BLaER1 (cell line): Measurements from ENCODE around the gene MTX3.

Experiments
- H3K27ac ChIP-seq: shearing (Covaris generic); formaldehyde crosslinking; 2 replicates; pipeline ENCODE4 v1.8.1; 2022
- H3K27me3 ChIP-seq: shearing (Covaris generic); formaldehyde crosslinking; 2 replicates; pipeline ENCODE4 v1.8.1; 2022
- H3K36me3 ChIP-seq: shearing (Covaris generic); formaldehyde crosslinking; 2 replicates; pipeline ENCODE4 v1.8.1; 2022
- H3K4me1 ChIP-seq: shearing (Covaris generic); formaldehyde crosslinking; 2 replicates; pipeline ENCODE4 v1.8.1; 2022
- H3K4me2 ChIP-seq: shearing (Covaris generic); formaldehyde crosslinking; 2 replicates; pipeline ENCODE4 v1.8.1; 2022
- H3K4me3 ChIP-seq: shearing (Covaris generic); formaldehyde crosslinking; 2 replicates; pipeline ENCODE4 v1.8.1; 2022
- H3K9ac ChIP-seq: shearing (Covaris generic); formaldehyde crosslinking; 2 replicates; pipeline ENCODE4 v1.8.1; 2022
- H3K9me3 ChIP-seq: shearing (Covaris generic); formaldehyde crosslinking; 2 replicates; pipeline ENCODE4 v1.8.1; 2022
- H4K20me1 ChIP-seq: shearing (Covaris generic); formaldehyde crosslinking; 2 replicates; pipeline ENCODE4 v1.8.1; 2022
- Cebpa-rat ChIP-seq: shearing (Covaris generic); IDR thresholded peaks from 2 replicates; pipeline ENCODE4 v1.8.1; 2022

The MTX3 gene

DNA sequence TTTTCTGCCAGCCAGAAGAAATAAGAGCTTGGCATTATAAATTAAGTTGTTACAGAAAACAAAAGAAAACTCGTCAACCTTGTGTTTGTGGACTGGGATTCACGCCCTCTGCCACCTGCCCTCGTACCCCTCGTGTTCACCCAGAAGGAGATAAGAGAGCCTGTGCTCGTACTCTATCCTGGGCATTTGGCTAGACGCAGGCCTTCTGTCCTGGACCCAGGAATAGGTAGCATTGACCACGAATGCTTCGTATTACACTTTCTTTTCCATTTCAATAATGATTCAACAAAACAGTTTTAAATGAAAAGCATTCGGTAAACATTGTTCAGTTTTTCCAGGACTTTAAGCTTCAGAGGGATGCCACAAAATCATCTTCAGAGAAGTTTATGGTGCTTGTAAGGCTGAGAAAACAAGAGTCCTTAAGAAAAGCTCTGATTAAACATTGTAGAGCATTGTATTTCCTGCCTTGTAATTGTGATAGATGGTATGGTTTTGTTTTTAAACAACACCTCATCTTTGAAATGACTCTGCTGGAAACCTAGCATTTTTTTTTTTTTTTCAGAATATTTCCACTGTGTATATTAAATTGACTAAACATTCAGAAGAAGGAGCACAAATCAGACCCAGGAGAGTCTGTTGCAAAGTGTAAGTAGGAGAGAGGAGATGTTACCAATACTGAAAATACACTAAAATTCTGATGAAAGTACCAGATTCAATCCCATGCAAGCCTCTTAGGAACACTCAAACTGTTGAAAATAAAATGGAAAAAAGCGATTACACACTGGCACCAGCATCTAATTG, 27.6 kb downstream of the MTX3 start:
- Histone ChIP-seq H3K9ac (no peak overlapping the region), H3K9me3 (no peaks in the 10 kb centered on the region), H3K4me3 (no peak overlapping the region), H4K20me1 (no peaks in the 10 kb centered on the region), H3K4me1 (peaks cover 11% of the 10 kb centered on the region), H3K27ac (no peak overlapping the region), H3K27me3 (no peaks in the 10 kb centered on the region), H3K4me2 (no peak overlapping the region), H3K36me3 (no peaks in the 10 kb centered on the region)
- no peak for TF ChIP-seq Cebpa-rat

DNA sequence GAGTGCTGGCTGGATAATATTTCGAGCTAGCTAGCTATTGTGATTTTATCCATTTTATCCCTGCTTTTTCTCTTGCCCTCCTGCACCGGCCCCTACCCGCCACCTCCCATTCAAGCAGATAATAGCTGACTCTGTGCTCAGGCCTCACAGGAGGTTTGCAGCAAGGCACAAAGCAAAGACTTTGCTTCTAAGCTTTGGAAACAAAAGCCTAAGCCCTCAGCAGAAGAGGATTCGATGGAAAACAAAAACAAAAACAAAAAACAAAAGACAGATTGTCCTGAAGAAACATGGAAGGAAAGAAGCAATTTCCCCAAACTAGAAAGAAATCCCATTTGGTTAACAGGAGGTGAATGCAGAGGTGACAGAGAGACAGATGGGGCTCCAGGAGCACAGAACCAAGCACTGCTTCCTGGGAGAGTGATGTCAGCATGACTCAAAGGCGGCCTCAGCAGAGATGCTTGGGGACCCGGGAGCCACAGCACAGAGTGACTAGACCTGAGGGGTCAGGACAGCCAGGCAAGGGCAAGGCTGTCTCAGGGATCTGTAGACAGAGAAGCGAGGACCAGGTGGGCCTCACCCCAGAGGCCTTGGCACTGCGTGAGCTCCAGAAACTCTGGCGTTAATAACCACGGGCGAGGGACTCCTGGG, 28.4 kb downstream of the MTX3 start:
- peaks cover 11% of the 10 kb centered on the region for H3K4me1 ChIP-seq
- H3K9ac ChIP-seq = no peak overlapping the region
- H3K4me3 ChIP-seq = no peak overlapping the region
- 0 out of 2 replicates have a peak overlapping the region, but pooled peaks have one; percentile 2 for H3K4me2 ChIP-seq
- no peaks in the 10 kb centered on the region for H3K9me3 ChIP-seq
- H3K36me3 ChIP-seq = no peaks in the 10 kb centered on the region
- TF ChIP-seq Cebpa-rat = no peak
- no peaks in the 10 kb centered on the region for H4K20me1 ChIP-seq
- no peaks in the 10 kb centered on the region for H3K27me3 ChIP-seq
- no peak overlapping the region for H3K27ac ChIP-seq

DNA sequence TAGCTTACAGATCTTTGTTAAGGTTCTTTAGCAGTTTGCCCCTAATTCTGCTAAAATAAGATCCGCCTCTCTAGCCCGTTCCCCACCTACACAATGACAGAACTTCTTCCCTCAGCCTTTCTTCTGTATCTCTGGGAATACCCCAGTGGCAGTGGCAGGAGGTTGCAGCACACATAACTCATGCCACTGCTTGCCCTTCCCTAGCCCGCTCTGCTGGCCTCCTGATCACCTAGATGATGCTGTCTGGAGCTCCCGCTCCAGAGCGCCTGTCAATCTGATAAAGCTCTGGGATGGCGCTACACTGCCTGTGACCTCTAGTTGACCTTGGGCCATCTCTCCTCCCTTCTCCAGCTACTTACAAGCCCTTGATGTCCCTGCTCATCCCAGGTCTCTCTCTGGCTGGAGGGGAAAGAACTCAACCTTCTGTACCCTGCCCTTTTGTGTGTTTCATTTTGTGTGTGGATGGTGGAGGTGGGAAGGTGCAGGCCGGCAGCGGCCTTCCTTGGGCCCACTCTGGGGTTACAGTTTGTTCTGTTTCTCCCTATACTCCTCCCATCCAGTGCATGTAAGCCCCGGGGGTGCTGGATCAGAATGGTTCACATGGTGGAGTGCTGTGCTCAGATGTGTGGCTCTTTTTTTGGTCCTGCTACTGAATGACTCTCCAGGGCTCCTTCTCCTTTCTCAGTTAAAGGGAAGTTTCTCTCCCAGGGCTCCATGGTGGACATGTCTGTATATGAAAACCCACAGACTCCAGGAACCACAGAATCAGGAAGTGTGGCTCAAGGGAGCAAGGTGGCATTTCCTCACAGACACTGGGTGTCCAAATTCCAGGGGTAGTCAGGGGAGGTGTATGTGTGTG, 29.1 kb downstream of the MTX3 start:
- Histone ChIP-seq H3K4me3 (no peak overlapping the region), H3K9ac (no peak overlapping the region), H3K4me1 (peaks cover 11% of the 10 kb centered on the region), H3K4me2 (0 out of 2 replicates have a peak overlapping the region, but pooled peaks have one; percentile 2), H3K27me3 (no peaks in the 10 kb centered on the region), H4K20me1 (no peaks in the 10 kb centered on the region), H3K27ac (no peak overlapping the region), H3K36me3 (no peaks in the 10 kb centered on the region), H3K9me3 (no peaks in the 10 kb centered on the region)
- no peak for TF ChIP-seq Cebpa-rat

DNA sequence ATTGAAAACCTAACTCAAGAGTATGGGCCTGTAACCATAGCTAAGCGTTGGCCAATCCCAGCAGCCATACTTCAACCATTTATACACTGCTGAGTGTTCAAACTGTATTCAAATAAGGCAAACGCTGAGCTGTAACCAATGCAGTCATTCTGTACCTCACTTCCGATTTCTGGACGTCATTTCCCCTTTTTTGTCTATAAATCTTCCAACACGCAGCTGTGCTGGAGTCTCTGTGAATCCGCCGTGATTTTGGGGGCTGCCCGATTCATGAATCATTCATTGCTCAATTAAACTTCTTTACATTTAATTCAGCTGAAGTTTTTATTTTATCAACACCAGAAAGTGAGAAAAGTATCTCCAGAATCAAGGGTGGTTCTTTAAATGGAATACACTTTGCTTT, 31.7 kb downstream of the MTX3 start:
- H3K9me3 ChIP-seq = no peaks in the 10 kb centered on the region
- no peak overlapping the region for H3K27ac ChIP-seq
- H3K4me3 ChIP-seq = no peak overlapping the region
- H3K4me1 ChIP-seq = peaks cover 18% of the 10 kb centered on the region
- no peaks in the 10 kb centered on the region for H3K36me3 ChIP-seq
- no peak overlapping the region for H3K9ac ChIP-seq
- TF ChIP-seq Cebpa-rat = no peak
- no peaks in the 10 kb centered on the region for H3K27me3 ChIP-seq
- no peak overlapping the region for H3K4me2 ChIP-seq
- H4K20me1 ChIP-seq = no peaks in the 10 kb centered on the region

DNA sequence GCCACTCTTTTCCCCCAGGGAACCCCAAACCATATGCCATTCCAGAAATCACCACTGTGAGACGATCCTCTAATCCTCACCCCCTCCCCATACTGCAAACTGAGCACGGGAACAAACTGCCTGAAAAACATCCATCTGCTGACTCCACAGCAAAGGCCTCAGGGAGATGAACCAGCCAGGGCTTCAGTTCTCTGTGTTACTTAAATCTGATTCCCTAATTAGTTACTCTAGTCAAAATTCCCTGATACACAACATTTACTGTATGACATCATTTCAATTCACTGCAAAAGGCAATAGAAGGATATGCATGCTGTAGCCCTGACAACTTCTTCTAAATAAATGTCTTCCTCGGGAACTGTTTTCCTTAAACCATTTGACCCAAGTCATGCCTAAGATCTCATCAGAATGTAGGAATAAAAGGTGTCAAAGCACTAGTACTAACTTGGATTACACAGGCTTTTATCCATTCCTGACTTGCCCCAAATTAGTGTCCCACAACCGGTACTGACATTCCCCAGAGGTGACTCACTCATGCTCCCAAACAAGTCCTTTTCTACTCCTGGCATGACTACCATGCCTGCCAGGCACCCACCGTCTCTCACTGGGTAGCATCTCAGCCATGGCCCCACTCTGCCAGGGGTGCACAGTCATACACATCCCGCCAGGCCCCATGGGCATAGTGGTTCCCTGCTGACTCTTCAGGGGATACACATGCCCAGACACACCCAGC, 35.0 kb downstream of the MTX3 start:
- no peak overlapping the region for H3K9ac ChIP-seq
- no peak for TF ChIP-seq Cebpa-rat
- no peak overlapping the region for H3K4me3 ChIP-seq
- H3K27ac ChIP-seq = no peak overlapping the region
- peak overlapping the region; percentile 29; the same call in 1 of the 2 replicates for H3K4me2 ChIP-seq
- H4K20me1 ChIP-seq = no peaks in the 10 kb centered on the region
- H3K4me1 ChIP-seq = peaks cover 7% of the 10 kb centered on the region
- H3K9me3 ChIP-seq = peaks cover 5% of the 10 kb centered on the region; the same call in 1 of the 2 replicates
- no peaks in the 10 kb centered on the region for H3K36me3 ChIP-seq
- H3K27me3 ChIP-seq = no peaks in the 10 kb centered on the region

DNA sequence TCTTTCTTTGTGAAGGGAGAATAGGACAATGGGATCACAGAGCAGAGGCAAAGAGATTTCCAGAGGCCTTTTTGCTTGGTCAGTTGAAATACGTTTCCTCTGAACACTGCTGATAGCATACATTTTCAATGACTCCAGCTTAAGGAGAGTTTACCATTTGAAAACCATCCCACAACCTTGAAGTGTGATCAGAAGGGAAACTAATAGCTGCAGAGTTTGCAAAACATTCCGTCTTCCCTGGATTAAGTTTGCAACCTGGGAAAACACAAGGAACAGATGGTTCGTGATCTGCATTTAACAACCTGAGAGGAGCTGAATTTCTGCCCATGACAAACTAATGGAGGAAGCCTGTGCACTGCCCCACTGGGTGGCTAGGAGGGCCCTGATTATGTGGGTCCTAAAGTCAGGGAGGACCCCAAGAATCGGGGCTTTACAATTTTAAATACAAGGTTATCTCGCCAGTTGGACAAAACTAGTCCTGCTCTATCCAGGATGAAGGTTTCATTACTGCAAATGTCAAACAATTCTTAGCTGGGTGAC, 35.6 kb downstream of the MTX3 start:
- Histone ChIP-seq H3K4me1 (peaks cover 7% of the 10 kb centered on the region), H3K9me3 (peaks cover 5% of the 10 kb centered on the region; the same call in 1 of the 2 replicates), H3K9ac (no peak overlapping the region), H3K4me2 (no peak overlapping the region), H3K4me3 (no peak overlapping the region), H3K27ac (no peak overlapping the region), H3K27me3 (no peaks in the 10 kb centered on the region), H4K20me1 (no peaks in the 10 kb centered on the region), H3K36me3 (no peaks in the 10 kb centered on the region)
- no peak for TF ChIP-seq Cebpa-rat

DNA sequence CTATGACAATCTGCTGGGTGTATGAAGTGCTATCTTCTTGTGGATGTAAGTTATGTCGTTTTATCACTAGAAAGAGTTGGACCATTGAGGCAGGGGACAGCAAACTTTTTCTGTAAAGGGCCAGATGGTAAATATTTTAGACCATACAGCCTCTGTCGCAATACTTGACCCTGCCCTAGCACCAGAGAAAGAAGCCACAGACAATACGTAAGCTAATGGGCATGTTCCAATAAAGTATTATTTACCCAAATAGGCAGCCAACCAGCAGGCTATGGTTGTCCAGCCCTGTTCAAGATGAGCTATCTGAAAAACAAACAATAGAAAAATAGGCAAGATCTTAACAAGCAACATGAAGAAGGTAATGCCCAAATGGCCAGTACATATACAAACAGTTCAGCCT, 36.4 kb downstream of the MTX3 start:
- no peak for TF ChIP-seq Cebpa-rat
- H3K4me2 ChIP-seq = no peak overlapping the region
- H3K4me1 ChIP-seq = peaks cover 7% of the 10 kb centered on the region
- no peaks in the 10 kb centered on the region for H3K27me3 ChIP-seq
- no peak overlapping the region for H3K9ac ChIP-seq
- H4K20me1 ChIP-seq = no peaks in the 10 kb centered on the region
- peaks cover 5% of the 10 kb centered on the region; the same call in 1 of the 2 replicates for H3K9me3 ChIP-seq
- no peak overlapping the region for H3K4me3 ChIP-seq
- H3K27ac ChIP-seq = no peak overlapping the region
- H3K36me3 ChIP-seq = no peaks in the 10 kb centered on the region

DNA sequence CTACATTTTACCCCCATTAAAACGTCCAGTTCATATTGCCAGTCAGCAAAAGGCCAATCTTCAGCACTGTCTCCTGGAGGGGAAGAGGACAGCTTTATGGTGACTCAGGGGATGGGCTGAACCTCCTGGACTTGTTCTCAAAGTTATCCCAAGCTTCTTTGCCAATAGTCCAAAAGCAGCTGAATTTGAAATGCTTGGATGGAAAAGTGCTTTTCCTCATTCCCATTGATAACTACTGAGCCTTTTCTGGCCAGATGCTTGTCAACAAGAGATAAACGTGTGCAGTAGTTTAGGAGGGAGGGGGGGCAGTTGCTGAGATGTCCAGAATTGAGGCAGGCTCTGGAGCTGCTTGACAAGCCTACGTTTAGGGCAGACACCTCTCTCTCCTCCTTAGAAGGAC, 43.5 kb downstream of the MTX3 start:
- H3K9me3 ChIP-seq = peaks cover 13% of the 10 kb centered on the region
- no peak overlapping the region for H3K27ac ChIP-seq
- H3K9ac ChIP-seq = no peak overlapping the region
- H3K27me3 ChIP-seq = no peaks in the 10 kb centered on the region
- H3K36me3 ChIP-seq = no peaks in the 10 kb centered on the region
- H3K4me1 ChIP-seq = no peaks in the 10 kb centered on the region
- H3K4me3 ChIP-seq = no peak overlapping the region
- H4K20me1 ChIP-seq = no peaks in the 10 kb centered on the region
- no peak for TF ChIP-seq Cebpa-rat
- H3K4me2 ChIP-seq = no peak overlapping the region

DNA sequence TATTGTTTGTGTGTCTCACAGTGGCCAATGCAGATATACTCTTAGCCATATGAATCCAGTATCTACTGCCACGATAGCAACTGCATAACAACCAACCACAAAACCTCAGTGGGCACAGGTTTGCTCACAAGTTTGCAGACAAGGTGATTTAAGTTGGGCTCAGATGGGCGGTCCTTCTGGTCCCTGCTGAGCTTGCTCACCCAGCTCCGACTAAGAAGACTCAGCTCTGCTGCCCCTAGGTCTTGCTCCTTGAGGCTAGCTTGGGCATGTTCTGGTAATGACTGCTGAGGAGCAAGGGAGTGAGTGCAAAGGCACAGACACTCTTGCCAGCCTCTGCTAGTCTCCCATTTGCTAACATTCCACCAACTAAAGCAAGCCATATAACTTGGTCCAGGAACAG, 52.6 kb downstream of the MTX3 start:
- Histone ChIP-seq H3K36me3 (no peaks in the 10 kb centered on the region), H3K4me3 (no peak overlapping the region), H3K27ac (no peak overlapping the region; the same call in 1 of the 2 replicates), H3K4me1 (peaks cover 33% of the 10 kb centered on the region), H3K9me3 (peaks cover 26% of the 10 kb centered on the region), H3K4me2 (0 out of 2 replicates have a peak overlapping the region, but pooled peaks have one; percentile 14), H3K9ac (no peak overlapping the region), H3K27me3 (no peaks in the 10 kb centered on the region), H4K20me1 (no peaks in the 10 kb centered on the region)
- TF ChIP-seq Cebpa-rat = no peak
